GM15510 (cell line): ENCODE results near the gene CCDC86.

ENCODE experiments used
- POLR2A ChIP-seq: IDR thresholded peaks from 3 replicates; pipeline ENCODE4 v1.6.1; 2011; ENCODE audit warnings: borderline replicate concordance; ENCODE audit not compliant: insufficient read length; ENCODE audit errors: extremely low read depth

Gene CCDC86

GRCh38 chr11:60844045-60844869, 2.3 kb downstream of the CCDC86 start:
- TF ChIP-seq POLR2A: no peak

- TF ChIP-seq POLR2A: no peak
Measured at GRCh38 chr11:60844870-60845221, 2.9 kb downstream of the CCDC86 start.

GRCh38 chr11:60845338-60845737, 3.4 kb downstream of the CCDC86 start:
- TF ChIP-seq POLR2A: no peak

GRCh38 chr11:60847281-60847680, 5.4 kb downstream of the CCDC86 start:
- no peak for TF ChIP-seq POLR2A

- TF ChIP-seq POLR2A: no peak
Measured at GRCh38 chr11:60847896-60848295, 6.0 kb downstream of the CCDC86 start.

GRCh38 chr11:60848714-60849151, 6.8 kb downstream of the CCDC86 start:
- TF ChIP-seq POLR2A: no peak

- TF ChIP-seq POLR2A: no peak
Measured at GRCh38 chr11:60849641-60850520, 8.0 kb downstream of the CCDC86 start.

GRCh38 chr11:60851327-60852104, 9.6 kb downstream of the CCDC86 start:
- no peak for TF ChIP-seq POLR2A

GRCh38 chr11:60852117-60852981, 10.4 kb downstream of the CCDC86 start:
- no peak for TF ChIP-seq POLR2A

GRCh38 chr11:60852982-60853950, 11.4 kb downstream of the CCDC86 start:
- TF ChIP-seq POLR2A: no peak

- no peak for TF ChIP-seq POLR2A
Measured at GRCh38 chr11:60854140-60854846, 12.4 kb downstream of the CCDC86 start.
